Thymus (tissue), 11 donors: ENCODE data around the gene CCDC102B. TPM values are rescaled to one million over a fixed set of nuclear protein-coding genes. Genes with fewer than 3 reads are reported as not detected.

Experiments used
- DNase-seq, 9 donors: peaks; one replicate each; pipeline ENCODE4 v3.0.0-alpha.2; 2013; ENCODE audit warnings: low spot score in 9 of 9, low read depth in 6 of 9, missing footprints in 1 of 9
- H3K27ac ChIP-seq, 2 donors: one replicate each; pipeline ENCODE4 v1.5.1; 2013; ENCODE audit warnings: control low read depth in 1 of 2, low read depth in 1 of 2, low read length in 1 of 2, mild to moderate bottlenecking in 1 of 2, moderate library complexity in 1 of 2
- H3K27me3 ChIP-seq, 2 donors: one replicate each; pipeline ENCODE4 v1.5.1; 2013; ENCODE audit warnings: low read length in 1 of 2; ENCODE audit not compliant: control insufficient read depth in 2 of 2, insufficient read depth in 1 of 2
- H3K36me3 ChIP-seq, 2 donors: one replicate each; pipeline ENCODE4 v1.5.1; 2013; ENCODE audit warnings: low read length in 1 of 2, mild to moderate bottlenecking in 1 of 2, moderate library complexity in 1 of 2; ENCODE audit not compliant: control insufficient read depth in 2 of 2, insufficient read depth in 2 of 2
- H3K4me1 ChIP-seq, 2 donors: one replicate each; pipeline ENCODE4 v1.5.1; 2013; ENCODE audit warnings: low read length in 2 of 2; ENCODE audit not compliant: control insufficient read depth in 2 of 2, insufficient read depth in 2 of 2
- H3K4me3 ChIP-seq, 2 donors: one replicate each; pipeline ENCODE4 v1.5.1; 2013; ENCODE audit warnings: low read length in 2 of 2, control low read depth in 1 of 2, mild to moderate bottlenecking in 1 of 2
- H3K9me3 ChIP-seq, 2 donors: one replicate each; pipeline ENCODE4 v1.5.1; 2013; ENCODE audit warnings: low read length in 1 of 2, mild to moderate bottlenecking in 1 of 2; ENCODE audit not compliant: control insufficient read depth in 2 of 2, insufficient read depth in 1 of 2
- WGBS: extraction: QIAGEN DNeasy Blood & Tissue Kit; methylation state at CpG from one replicate; pipeline ENCODE4 v1.1.7; 2013; 5-methylcytosine and 5-hydroxymethylcytosine counted together
- polyA plus RNA-seq: library from polyadenylated mRNA; stranded (reverse); fragments of 200-250 nt; gene quantifications from one replicate; pipeline ENCODE4 v1.2.3, GENCODE V29; 2013
- total RNA-seq: library from RNA; stranded (reverse); fragments of 120-200 nt; gene quantifications from one replicate; pipeline ENCODE4 v1.2.4, GENCODE V29; 2013
- donor health status: healthy.

Gene CCDC102B
- total and polyA plus RNA-seq, 2 donors = 3.0 to 6.1 TPM

DNA sequence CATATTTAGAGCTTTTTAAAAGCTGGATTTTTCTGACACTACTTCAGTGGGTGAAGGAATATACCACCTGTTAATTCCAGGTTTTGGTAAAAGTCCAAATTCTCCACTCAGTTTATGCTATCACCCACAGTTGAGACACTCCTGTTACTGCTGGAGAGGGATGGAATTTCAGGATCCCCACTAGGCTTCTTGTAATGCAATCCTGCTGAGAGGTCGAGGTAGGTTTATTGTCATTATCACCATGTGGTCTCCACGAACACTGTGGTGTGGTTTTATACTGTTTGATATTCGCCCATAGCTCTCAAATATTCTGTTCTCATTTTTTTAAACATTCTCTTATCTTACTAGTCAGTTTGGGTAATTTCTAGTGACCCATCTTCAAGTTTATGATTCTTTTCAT lies 167.9 kb downstream of the CCDC102B start:
- Histone ChIP-seq H3K27ac (no peak overlapping the region), H3K36me3 (no peaks in the 10 kb centered on the region), H3K4me3 (no peak overlapping the region), H3K27me3 (no peaks in the 10 kb centered on the region), H3K4me1 (no peaks in the 10 kb centered on the region), H3K9me3 (no peaks in the 10 kb centered on the region)
- WGBS = 84% methylated on average over 3 of the region's 3 CpGs
- DNase-seq = no peak

DNA sequence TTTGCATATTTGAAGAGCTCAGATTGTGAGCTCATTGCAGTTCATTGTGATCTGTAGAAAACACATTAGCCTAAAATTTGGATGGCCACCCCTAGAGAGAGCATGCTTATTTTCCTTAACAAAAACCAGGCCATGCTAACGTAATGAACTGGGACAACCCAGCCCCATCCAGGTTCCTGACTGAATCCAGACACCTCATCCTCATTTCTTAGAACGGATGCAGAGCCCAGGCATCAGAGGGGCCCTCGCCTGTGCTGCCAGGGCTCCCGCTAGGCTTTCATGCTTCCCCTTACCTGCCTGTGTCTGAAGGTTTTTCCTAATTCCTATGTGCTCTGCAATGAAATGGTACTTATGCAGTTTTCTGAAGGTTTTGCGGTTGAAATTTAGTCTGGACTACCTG lies 171.1 kb downstream of the CCDC102B start:
- DNase-seq = no peak
- H3K27me3 ChIP-seq = no peaks in the 10 kb centered on the region
- H3K27ac ChIP-seq = no peak overlapping the region
- H3K4me1 ChIP-seq = no peaks in the 10 kb centered on the region
- no peak overlapping the region for H3K4me3 ChIP-seq
- WGBS = 95% methylated on average over 5 of the region's 5 CpGs
- H3K36me3 ChIP-seq = no peaks in the 10 kb centered on the region
- H3K9me3 ChIP-seq = no peaks in the 10 kb centered on the region

DNA sequence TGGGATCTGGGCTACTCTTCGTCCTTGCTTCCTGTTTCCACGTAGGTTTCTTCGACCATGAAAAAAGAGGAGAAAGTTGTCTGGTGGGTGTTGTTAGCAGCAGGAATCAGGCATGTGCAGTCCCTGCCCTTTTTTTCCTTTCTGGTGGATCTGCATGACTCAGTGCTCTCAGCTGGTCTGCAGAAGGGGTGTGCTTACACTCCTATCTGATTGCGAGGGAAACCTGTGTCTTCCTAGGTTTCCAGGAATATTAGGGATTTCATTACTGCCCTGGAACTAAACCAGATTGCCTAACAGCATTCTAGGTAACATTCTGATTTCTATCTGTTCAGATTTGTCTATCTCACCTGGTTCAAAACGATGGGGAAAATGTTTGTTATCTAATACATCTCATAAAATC lies 174.3 kb downstream of the CCDC102B start:
- Histone ChIP-seq H3K9me3 (no peaks in the 10 kb centered on the region), H3K4me3 (no peak overlapping the region), H3K36me3 (no peaks in the 10 kb centered on the region), H3K27me3 (no peaks in the 10 kb centered on the region), H3K4me1 (no peaks in the 10 kb centered on the region), H3K27ac (no peak overlapping the region)
- no peak for DNase-seq
- 85% methylated on average over 5 of the region's 5 CpGs for WGBS

DNA sequence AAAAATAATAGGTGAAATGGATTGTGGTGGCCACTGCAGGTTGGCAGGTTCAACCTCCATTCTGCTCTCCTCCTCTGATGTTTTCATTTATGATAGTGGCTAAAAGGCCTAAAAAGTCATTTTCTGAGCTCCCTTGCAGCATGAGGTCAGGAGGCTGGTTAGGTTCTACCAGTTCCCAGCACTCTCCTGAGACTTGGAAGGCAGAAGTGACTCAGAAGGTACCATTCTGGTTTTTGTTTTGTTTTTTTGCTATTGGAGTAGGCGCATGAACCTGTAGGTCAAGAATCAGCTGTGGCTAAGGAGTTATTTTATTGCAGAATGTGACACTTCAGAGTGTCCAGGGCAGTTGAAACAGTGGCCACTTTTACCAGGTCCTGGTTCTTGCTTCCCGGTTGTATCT lies 181.9 kb downstream of the CCDC102B start:
- DNase-seq = no peak
- Histone ChIP-seq H3K36me3 (no peaks in the 10 kb centered on the region), H3K27me3 (no peaks in the 10 kb centered on the region), H3K4me3 (no peak overlapping the region), H3K4me1 (no peaks in the 10 kb centered on the region), H3K9me3 (no peaks in the 10 kb centered on the region), H3K27ac (no peak overlapping the region)
- 96% methylated on average over 2 of the region's 2 CpGs for WGBS

DNA sequence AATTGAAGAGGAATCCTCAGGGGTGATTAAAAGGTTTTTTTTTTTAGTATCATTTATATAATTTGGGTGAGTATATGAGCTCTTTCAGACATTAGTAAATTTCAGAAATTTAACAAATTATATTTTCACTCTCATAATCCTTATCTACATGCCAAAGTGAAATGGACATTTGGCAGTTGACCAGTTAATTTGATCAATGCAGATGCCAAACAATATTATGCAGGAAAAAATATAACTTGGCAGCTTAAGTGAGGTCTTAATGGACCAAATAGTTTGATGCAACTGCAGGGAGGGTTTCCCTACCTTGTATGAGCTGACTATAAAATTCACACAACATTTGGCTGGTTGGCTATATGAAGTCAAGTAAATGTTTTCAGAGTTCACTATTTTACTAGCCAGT lies 185.2 kb downstream of the CCDC102B start:
- no peak for DNase-seq

DNA sequence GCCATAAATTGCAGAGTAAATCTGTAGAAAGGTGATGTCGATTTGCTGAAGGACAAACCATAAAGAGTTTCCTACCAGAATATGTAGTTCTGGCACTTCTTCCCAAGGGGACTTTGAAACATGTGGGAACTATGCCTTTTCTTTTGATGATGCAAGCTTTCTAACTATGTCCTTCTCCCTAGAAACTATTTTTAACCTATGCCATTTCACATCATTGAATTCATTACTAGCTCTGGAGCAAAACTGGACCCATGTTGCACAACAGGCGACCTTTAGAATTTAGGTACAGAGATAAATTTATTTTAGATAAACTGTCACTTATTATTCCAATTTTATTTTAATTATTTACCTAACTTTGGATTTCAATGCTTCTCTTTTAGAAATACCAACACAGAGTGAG lies 186.5 kb downstream of the CCDC102B start:
- Histone ChIP-seq H3K9me3 (no peaks in the 10 kb centered on the region), H3K27me3 (no peaks in the 10 kb centered on the region), H3K4me1 (no peaks in the 10 kb centered on the region), H3K4me3 (no peak overlapping the region), H3K36me3 (no peaks in the 10 kb centered on the region), H3K27ac (no peak overlapping the region)
- WGBS = 94% methylated on average over 2 of the region's 2 CpGs
- no peak for DNase-seq

More for the DNA sequence above, 185.2 kb downstream of the CCDC102B start:
- H3K36me3 ChIP-seq = no peaks in the 10 kb centered on the region
- no peak overlapping the region for H3K4me3 ChIP-seq
- no peaks in the 10 kb centered on the region for H3K9me3 ChIP-seq
- no peak overlapping the region for H3K27ac ChIP-seq
- no peaks in the 10 kb centered on the region for H3K27me3 ChIP-seq
- no peaks in the 10 kb centered on the region for H3K4me1 ChIP-seq

DNA sequence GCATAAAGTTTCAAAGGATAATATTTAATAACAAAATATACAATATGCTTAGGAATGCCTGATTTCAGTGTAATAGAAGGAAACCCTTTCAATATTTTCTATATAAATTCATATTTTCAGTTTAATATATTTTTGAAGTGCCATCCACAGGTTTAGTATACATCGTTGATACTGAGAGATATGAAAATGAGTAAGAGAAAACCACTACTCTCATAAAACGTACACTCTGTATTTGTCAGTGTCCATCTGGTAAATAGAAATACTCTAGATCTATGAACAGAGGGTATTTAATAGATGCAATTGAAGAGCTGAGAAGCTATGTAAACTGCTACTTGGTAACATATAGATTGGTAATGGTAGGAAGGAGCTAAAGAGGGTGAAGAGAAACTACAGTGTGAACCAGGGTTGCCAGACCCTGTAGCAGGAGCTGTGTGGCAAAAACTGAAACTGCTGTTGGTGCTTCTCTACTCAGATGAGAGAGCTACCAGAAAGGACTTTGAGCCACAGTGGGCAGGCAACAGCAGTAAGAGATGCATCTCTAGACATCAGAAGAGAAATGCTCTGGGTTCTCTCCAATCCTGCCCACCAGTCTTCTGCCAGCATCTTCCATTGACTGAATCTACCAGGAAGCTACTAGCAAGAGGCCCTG lies 187.4 kb downstream of the CCDC102B start:
- 90% methylated on average over 2 of the region's 2 CpGs for WGBS
- Histone ChIP-seq H3K36me3 (no peaks in the 10 kb centered on the region), H3K9me3 (no peaks in the 10 kb centered on the region), H3K4me1 (no peaks in the 10 kb centered on the region), H3K4me3 (no peak overlapping the region), H3K27ac (no peak overlapping the region), H3K27me3 (no peaks in the 10 kb centered on the region)
- DNase-seq = no peak

DNA sequence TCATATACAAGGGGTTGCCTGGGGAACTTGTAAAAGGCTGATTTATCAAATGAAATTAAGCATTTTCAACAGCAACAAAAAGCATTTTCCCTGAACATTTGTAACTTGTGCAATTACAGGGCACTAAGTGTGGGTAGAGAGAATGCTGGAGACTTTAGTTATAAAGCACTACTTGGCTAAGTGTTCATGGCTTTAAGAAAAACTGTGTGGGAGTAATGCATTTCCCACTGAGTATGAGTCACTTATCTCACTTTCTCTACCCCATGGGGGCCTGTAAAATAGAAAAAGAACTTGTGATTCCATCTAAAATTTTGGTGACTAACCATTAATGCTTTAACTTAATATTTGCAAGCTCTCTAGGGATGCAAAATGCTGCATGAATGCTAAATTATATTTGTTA lies 193.4 kb downstream of the CCDC102B start:
- H3K36me3 ChIP-seq = no peaks in the 10 kb centered on the region
- DNase-seq = no peak
- H3K9me3 ChIP-seq = no peaks in the 10 kb centered on the region
- H3K4me3 ChIP-seq = no peak overlapping the region
- H3K27me3 ChIP-seq = no peaks in the 10 kb centered on the region
- no peak overlapping the region for H3K27ac ChIP-seq
- H3K4me1 ChIP-seq = no peaks in the 10 kb centered on the region

DNA sequence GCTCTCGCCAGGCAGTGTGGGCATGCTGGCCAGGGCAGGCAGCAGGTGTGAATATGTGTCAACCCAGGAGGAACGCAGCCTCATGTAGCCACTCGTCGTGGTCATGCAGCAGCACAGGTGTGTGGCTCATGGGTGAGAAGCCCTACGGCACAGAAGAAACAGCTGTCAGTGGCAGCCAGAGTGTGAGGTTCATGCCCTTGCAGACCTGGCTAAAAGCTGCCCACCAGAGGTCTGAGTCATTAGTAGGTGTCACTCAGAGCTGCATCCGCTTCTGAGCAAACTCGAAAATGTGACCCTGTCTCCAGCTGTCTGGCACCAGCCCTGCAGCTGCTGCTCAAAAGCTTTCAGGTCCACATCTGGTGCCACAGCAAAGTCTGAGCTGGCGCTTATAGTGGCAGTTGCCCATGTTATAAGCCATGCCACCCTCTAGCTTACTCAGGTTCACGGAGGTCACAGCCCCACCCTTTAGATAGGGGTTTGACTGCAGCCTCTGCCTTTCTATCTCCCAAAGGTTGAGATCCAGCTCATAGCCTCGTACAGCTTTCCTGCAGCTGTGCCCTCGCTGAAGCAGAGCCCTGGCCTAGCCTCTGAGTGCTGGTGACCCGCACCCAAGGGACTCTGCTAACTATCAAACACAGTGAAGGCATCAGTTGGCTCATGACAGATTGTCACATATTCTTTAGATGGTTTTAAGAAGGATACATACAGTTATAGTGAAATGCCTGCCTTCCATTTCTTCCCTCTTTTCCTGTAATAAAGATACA lies 195.0 kb downstream of the CCDC102B start:
- Histone ChIP-seq H3K9me3 (no peaks in the 10 kb centered on the region), H3K4me3 (no peak overlapping the region), H3K27ac (no peak overlapping the region), H3K36me3 (no peaks in the 10 kb centered on the region), H3K27me3 (no peaks in the 10 kb centered on the region), H3K4me1 (no peaks in the 10 kb centered on the region)
- no peak for DNase-seq
- WGBS = 84% methylated on average over 12 of the region's 12 CpGs
